Stomach (tissue), 4 donors: Measurements from ENCODE around the gene ZNF555.

Source experiments
- CTCF ChIP-seq, 7 experiments: fragments of 450-650 bp in 4 of 7; fragments of 200-600 bp in 3 of 7; sonication (generic) in 3 of 7; IDR thresholded peaks; one replicate each; pipeline ENCODE4 v1.5.1; 2016 to 2019; ENCODE audit warnings: antibody characterized with exemption in 7 of 7, control low read depth in 2 of 7, mild to moderate bottlenecking in 1 of 7
- POLR2A ChIP-seq, 4 donors: fragments of 450-650 bp; IDR thresholded peaks; one replicate each; pipeline ENCODE4 v1.6.1; 2016; ENCODE audit warnings: antibody characterized with exemption in 4 of 4, control low read depth in 2 of 4, mild to moderate bottlenecking in 1 of 4, moderate library complexity in 1 of 4

GRCh38 chr19:2793577-2793976 is 47.7 kb upstream of the ZNF555 start:
- TF ChIP-seq CTCF (IDR thresholded peaks at IDR 0.05) (no peak), POLR2A (IDR thresholded peaks at IDR 0.05) (no peak)
